Upper lobe of left lung (tissue), 6 donors: ENCODE data around the gene PDE8A. TPM values are rescaled to one million over a fixed set of nuclear protein-coding genes. Genes with fewer than 3 reads are reported as not detected.

Source experiments
- ATAC-seq, 2 donors: fragments of 200-7000 bp; cut with Tn5 transposase; one replicate each; pipeline ENCODE4 v1.9.1; 2022; ENCODE audit warnings: mild to moderate bottlenecking in 2 of 2, moderate library complexity in 2 of 2; ENCODE audit not compliant: low FRiP score in 2 of 2
- DNase-seq, 2 donors: peaks; one replicate each; pipeline ENCODE4 v3.0.0-alpha.2; 2019 to 2020
- H3K27ac ChIP-seq, 4 donors: fragments of 200-600 bp; sonication (generic); one replicate each; pipeline ENCODE4 v1.5.1; 2016 to 2019
- H3K27me3 ChIP-seq, 4 donors: fragments of 200-600 bp; sonication (generic); one replicate each; pipeline ENCODE4 v1.5.1; 2017 to 2019
- H3K36me3 ChIP-seq, 4 donors: fragments of 200-600 bp; sonication (generic); one replicate each; pipeline ENCODE4 v1.5.1; 2016 to 2019
- H3K4me1 ChIP-seq, 4 donors: fragments of 200-600 bp; sonication (generic); one replicate each; pipeline ENCODE4 v1.5.1; 2018 to 2019
- H3K4me3 ChIP-seq, 4 donors: fragments of 200-600 bp; sonication (generic); one replicate each; pipeline ENCODE4 v1.5.1; 2017 to 2019; ENCODE audit warnings: mild to moderate bottlenecking in 2 of 4, moderate library complexity in 1 of 4
- H3K9me3 ChIP-seq, 4 donors: fragments of 200-600 bp; sonication (generic); one replicate each; pipeline ENCODE4 v1.5.1; 2018 to 2019
- EP300 ChIP-seq, 4 donors: sonication (generic); formaldehyde crosslinking; IDR thresholded peaks; one replicate each; pipeline ENCODE4 v1.5.1; 2017; ENCODE audit warnings: antibody characterized with exemption in 4 of 4, control low read depth in 2 of 4
- POLR2A ChIP-seq, 4 donors: fragments of 450-650 bp; IDR thresholded peaks; one replicate each; pipeline ENCODE4 v1.5.1; 2016 to 2017; ENCODE audit warnings: antibody characterized with exemption in 4 of 4, mild to moderate bottlenecking in 2 of 4
- POLR2AphosphoS5 ChIP-seq, 2 donors: sonication (generic); formaldehyde crosslinking; IDR thresholded peaks; one replicate each; pipeline ENCODE4 v1.5.1; 2017; ENCODE audit warnings: antibody characterized with exemption in 2 of 2
- WGBS, 2 donors: methylation state at CpG; one replicate each; pipeline ENCODE4 v1.1.5; 2017 to 2018; 5-methylcytosine and 5-hydroxymethylcytosine counted together
- total RNA-seq, 6 donors: library from RNA; depleted of rRNA in 4 of 6; stranded (reverse); fragments of >200 nt in 4 of 6; gene quantifications; one replicate each; pipeline versions ENCODE4 v1.1.0 to v1.2.1, GENCODE V29; 2016 to 2021
- TF ChIP-seq, protein P1 (sequence below), 6 experiments: fragments of 450-650 bp in 4 of 6; fragments of 200-600 bp in 2 of 6; sonication (generic) in 2 of 6; IDR thresholded peaks; one replicate each; pipeline ENCODE4 v1.5.1; 2016 to 2019; ENCODE audit warnings: antibody characterized with exemption in 6 of 6
- donor health status: DM: no; HTN: no; CAD: no; lungs with moderate emphysema.
- donor health status: DM: no; HTN: yes; CAD: no; lungs with severe emphysema.

PDE8A gene
- total RNA-seq, 6 donors from 2014 or later: 36.5 to 66.0 (median 48.4) TPM

DNA sequence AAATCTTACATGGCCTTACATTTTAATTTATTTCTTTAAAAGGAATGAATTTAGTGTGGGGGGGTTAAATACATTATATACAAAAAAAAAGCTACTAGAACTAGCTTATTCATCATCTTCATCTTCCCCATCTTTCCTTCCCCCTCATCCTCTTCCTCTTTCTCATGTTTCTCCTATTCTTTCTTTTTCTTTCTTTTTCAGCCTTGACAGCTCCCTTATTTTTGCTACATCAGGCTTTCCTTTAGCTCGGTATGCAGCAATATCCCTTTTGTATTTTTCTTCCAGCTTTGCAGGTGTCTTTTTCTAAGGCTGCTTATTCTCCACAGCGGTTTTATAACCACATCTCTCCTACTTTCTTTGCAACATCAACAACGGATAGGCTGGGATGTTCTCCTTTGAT, 41.3 kb upstream of the PDE8A start:
- H3K36me3 ChIP-seq: no peaks in the 10 kb centered on the region
- ATAC-seq (no peak), DNase-seq (no peak)
- H3K4me3 ChIP-seq: no peak overlapping the region
- no peaks in the 10 kb centered on the region for H3K4me1 ChIP-seq
- 56 to 69% methylated on average over 3 of the region's 3 CpGs for WGBS, 2 donors
- TF ChIP-seq POLR2A (IDR thresholded peaks at IDR 0.05) (no peak), POLR2AphosphoS5 (IDR thresholded peaks at IDR 0.05) (no peak), EP300 (IDR thresholded peaks at IDR 0.05) (no peak)
- TF ChIP-seq, protein P1, sequence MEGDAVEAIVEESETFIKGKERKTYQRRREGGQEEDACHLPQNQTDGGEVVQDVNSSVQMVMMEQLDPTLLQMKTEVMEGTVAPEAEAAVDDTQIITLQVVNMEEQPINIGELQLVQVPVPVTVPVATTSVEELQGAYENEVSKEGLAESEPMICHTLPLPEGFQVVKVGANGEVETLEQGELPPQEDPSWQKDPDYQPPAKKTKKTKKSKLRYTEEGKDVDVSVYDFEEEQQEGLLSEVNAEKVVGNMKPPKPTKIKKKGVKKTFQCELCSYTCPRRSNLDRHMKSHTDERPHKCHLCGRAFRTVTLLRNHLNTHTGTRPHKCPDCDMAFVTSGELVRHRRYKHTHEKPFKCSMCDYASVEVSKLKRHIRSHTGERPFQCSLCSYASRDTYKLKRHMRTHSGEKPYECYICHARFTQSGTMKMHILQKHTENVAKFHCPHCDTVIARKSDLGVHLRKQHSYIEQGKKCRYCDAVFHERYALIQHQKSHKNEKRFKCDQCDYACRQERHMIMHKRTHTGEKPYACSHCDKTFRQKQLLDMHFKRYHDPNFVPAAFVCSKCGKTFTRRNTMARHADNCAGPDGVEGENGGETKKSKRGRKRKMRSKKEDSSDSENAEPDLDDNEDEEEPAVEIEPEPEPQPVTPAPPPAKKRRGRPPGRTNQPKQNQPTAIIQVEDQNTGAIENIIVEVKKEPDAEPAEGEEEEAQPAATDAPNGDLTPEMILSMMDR (IDR thresholded peaks at IDR 0.05): no peak
- no peaks in the 10 kb centered on the region for H3K9me3 ChIP-seq
- no peaks in the 10 kb centered on the region for H3K27me3 ChIP-seq
- H3K27ac ChIP-seq: no peak overlapping the region

DNA sequence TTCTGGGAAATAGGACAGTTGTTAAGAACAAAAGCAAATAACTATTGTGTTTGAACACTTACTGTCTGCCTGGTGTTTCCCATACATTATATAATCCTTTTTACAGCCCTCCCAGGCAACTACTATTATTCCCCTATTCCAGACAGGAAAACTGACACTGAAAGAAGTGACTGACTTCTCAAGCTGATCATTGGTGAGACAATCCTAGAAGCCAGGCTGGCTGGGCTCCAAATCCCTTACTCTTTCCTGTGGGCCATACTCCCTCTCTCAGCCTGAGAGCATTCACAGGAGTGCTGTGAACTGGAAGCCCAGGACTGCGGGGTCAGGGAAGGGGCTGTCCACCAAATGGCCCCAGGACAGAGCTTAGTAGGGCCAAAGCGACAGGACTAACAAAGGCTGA, 39.2 kb upstream of the PDE8A start:
- Histone ChIP-seq H3K4me3 (no peak overlapping the region), H3K27ac (no peak overlapping the region), H3K9me3 (no peaks in the 10 kb centered on the region), H3K36me3 (no peaks in the 10 kb centered on the region), H3K27me3 (no peaks in the 10 kb centered on the region), H3K4me1 (no peaks in the 10 kb centered on the region)
- TF ChIP-seq, protein P1 (IDR thresholded peaks at IDR 0.05): no peak
- TF ChIP-seq POLR2A (IDR thresholded peaks at IDR 0.05) (no peak), POLR2AphosphoS5 (IDR thresholded peaks at IDR 0.05) (no peak), EP300 (IDR thresholded peaks at IDR 0.05) (no peak)
- DNase-seq (no peak), ATAC-seq (no peak)
- WGBS, 2 donors: 96 to 100% methylated on average over 2 of the region's 2 CpGs

DNA sequence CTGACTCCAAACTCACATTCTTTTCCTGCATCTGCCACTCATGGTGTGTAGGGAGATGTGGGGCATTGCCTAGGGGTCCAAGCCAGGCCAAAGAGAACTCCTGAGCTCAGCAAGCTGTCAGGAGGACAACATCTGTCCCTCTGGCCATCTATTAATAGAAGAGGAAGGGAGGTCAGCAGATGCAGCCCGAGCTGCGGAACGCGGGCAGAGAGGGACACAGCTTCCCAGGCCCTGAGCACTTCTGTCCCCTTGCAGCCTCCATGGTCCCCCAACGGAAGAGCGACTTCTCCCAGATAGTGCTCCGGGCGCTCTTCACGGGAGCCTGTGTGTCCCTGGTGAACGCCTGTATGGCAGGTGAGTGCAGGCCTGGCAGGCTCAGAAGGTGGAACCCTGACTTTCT, 37.3 kb upstream of the PDE8A start:
- no peak for TF ChIP-seq POLR2AphosphoS5 (IDR thresholded peaks at IDR 0.05)
- TF ChIP-seq, protein P1 (IDR thresholded peaks at IDR 0.05): no peak
- TF ChIP-seq EP300 (IDR thresholded peaks at IDR 0.05): no peak
- no peak for TF ChIP-seq POLR2A (IDR thresholded peaks at IDR 0.05)
- H3K27me3 ChIP-seq: no peaks in the 10 kb centered on the region
- WGBS, 2 donors: 93 to 94% methylated on average over 10 of the region's 10 CpGs
- ATAC-seq (peak in 1 of 2 donors; percentile 40), DNase-seq (peak in 1 of 2 donors; percentile 32)
- no peak overlapping the region for H3K27ac ChIP-seq
- no peaks in the 10 kb centered on the region for H3K36me3 ChIP-seq
- no peak overlapping the region for H3K4me3 ChIP-seq
- H3K9me3 ChIP-seq: no peaks in the 10 kb centered on the region
- H3K4me1 ChIP-seq: no peaks in the 10 kb centered on the region

DNA sequence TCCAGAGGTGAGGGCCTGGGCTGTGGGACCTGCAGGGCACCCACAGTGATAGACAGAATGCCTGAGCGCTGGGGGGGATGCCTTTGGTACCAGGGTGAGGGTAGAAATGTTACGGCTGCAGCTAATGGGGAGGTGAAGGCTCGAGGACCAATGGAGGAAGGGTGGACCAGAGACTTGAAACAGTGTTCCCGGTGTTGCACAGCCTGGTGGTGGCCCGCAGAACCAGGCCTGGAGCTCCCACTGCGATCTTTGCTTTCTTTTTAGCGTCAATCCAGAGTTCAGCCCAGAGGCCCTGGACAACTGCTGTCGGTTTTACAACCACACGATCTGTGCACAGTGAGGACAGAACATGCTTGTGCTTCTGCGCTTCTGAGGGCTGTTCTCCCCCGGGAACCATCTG, 36.8 kb upstream of the PDE8A start:
- Histone ChIP-seq H3K36me3 (no peaks in the 10 kb centered on the region), H3K4me1 (no peaks in the 10 kb centered on the region), H3K27ac (no peak overlapping the region), H3K4me3 (no peak overlapping the region), H3K9me3 (no peaks in the 10 kb centered on the region), H3K27me3 (no peaks in the 10 kb centered on the region)
- 89 to 93% methylated on average over 11 of the region's 11 CpGs for WGBS, 2 donors
- TF ChIP-seq, protein P1 (IDR thresholded peaks at IDR 0.05): no peak
- TF ChIP-seq EP300 (IDR thresholded peaks at IDR 0.05) (no peak), POLR2A (IDR thresholded peaks at IDR 0.05) (no peak), POLR2AphosphoS5 (IDR thresholded peaks at IDR 0.05) (no peak)
- DNase-seq (no peak), ATAC-seq (no peak)

DNA sequence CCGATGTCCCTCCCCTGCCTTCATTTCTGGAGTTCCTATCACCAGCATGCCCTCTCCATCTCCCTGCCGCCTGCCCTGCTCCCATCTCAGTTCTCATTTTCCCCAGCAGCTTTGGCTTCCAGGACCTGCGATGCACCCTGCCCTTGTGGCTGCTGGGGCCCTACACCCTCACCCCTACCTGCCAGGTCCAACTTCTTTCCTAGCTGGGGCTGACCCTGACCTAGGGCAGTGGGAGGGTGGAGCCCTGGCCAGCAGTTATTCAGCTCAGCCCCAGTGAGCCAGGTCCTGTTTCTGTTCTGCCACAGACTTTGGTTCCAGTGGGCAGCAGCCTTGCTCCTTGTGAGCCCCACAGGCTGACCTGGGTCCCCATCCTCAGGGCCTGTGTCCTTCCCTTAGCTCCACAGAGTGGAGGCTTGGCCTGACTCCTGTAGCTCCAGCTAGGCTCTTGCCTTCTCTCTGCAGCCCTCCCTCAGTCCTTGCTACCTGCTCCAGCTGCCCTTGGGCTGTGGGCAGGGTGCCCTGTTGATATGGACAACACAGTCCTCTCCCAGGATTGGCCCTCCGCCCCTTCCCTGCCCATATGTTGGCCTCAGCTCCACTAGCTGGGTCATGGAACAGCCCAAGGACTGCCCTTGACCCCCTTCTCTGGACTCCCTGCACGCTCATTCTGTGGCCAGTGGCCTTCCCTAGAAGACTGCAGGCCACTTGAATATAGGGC, 34.7 kb upstream of the PDE8A start:
- 85 to 88% methylated on average over 5 of the region's 5 CpGs for WGBS, 2 donors
- Histone ChIP-seq H3K9me3 (no peaks in the 10 kb centered on the region), H3K36me3 (no peaks in the 10 kb centered on the region), H3K27ac (no peak overlapping the region), H3K4me1 (peaks cover 0 to 4% (median 0%) of the 10 kb centered on the region in 4 donors), H3K27me3 (no peaks in the 10 kb centered on the region), H3K4me3 (no peak overlapping the region)
- ATAC-seq (no peak), DNase-seq (no peak)
- TF ChIP-seq, protein P1 (IDR thresholded peaks at IDR 0.05): no peak
- TF ChIP-seq POLR2A (IDR thresholded peaks at IDR 0.05): no peak
- TF ChIP-seq EP300 (IDR thresholded peaks at IDR 0.05): no peak
- no peak for TF ChIP-seq POLR2AphosphoS5 (IDR thresholded peaks at IDR 0.05)
